HG03354 (cell line): ENCODE results near the gene CMAS.
"Not testable (repeated sequence)": the region's sequence is repeated elsewhere in the genome, so short reads cannot be mapped to it uniquely, and the experiment has no call there.

ENCODE experiments used
- ATAC-seq: cut with Tn5 transposase; IDR thresholded peaks from one replicate; pipeline ENCODE4 v1.9.1; 2021; ENCODE audit warnings: mild to moderate bottlenecking; ENCODE audit not compliant: unreplicated experiment, poor library complexity, severe bottlenecking

CMAS gene

DNA sequence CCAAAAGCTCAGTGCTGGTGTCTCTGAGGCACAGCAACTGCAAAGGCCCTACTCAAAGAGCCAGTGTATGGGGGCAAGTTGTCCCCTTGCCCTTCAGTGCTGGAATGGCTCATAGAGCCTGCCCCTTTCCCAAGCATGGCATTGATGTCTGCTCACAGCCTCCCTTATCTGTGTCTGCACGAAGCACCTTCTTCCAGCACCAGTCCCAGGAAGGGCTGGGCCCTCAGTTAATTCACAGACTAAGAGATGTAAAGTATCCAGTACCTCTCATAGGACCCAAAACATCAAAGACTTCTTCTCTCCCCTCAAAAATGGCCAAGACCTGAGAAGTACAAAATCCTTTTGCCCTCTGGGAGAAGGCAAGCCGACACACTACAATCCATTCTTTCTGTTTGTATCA lies 1.6 kb upstream of the CMAS start:
- ATAC-seq = no peak

DNA sequence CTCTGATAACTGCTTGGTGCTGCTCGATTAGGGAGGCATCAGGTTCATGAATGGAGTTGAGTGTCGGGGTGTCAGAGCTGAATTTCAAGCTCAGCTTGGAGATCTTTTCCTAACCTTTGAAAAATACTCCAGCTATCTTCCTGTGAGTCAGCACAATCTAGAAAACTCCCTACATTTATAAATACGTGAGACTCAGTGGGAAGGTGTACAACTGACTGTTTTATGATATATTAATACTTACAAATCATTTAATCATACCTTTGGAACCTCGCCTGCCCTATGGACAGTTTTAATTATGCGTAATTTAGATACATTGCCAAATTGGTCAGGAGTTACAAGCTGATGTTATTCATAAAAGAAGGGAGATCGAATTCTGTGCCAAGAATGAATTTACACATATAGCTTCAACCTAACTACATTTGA lies 961 bp downstream of the CMAS start:
- ATAC-seq = peak; percentile 43

GRCh38 chr12:22047494-22047893 lies 1.5 kb downstream of the CMAS start:
- no peak for ATAC-seq

- ATAC-seq = no peak
Observed at GRCh38 chr12:22048351-22049041, 2.5 kb downstream of the CMAS start.

DNA sequence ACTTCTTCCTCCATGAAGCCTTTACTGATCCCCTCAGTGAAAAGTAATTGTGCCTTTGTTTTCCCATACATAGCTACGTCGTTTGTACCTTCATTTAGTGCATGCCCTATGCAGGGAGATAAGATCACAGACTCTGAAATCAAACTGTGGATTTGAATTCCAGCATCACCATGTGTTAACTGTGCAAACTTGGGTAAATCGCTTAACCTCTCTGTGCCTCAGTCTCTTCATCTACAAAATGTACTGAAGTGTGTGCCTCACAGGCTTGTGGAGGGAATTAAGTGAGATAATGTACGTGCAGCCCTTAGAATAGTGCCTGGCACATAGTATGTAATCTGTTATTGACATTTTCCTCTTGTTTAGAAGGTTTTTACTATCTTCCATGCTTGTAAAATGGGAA lies 4.1 kb downstream of the CMAS start:
- ATAC-seq = no peak

- ATAC-seq = no peak
Observed at GRCh38 chr12:22051114-22051698, 5.2 kb downstream of the CMAS start.

DNA sequence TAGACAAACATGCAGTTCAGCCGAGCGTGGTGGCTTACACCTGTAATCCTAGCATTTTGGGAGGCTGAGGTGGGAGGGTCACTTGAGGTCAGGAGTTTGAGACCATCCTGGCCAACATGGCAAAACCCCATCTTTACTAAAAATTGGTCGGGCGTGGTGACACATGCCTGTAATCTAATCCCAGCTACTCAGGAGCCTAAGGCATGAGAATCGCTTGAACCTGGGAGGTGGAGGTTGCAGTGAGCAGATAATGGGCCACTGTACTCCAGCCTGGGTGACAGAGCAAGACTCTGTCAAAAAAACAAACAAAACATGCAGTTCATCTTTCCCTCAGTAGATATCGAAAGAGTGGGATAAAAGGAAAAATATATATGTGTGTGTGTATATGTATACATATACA lies 7.0 kb downstream of the CMAS start:
- not testable (repeated sequence) for ATAC-seq

DNA sequence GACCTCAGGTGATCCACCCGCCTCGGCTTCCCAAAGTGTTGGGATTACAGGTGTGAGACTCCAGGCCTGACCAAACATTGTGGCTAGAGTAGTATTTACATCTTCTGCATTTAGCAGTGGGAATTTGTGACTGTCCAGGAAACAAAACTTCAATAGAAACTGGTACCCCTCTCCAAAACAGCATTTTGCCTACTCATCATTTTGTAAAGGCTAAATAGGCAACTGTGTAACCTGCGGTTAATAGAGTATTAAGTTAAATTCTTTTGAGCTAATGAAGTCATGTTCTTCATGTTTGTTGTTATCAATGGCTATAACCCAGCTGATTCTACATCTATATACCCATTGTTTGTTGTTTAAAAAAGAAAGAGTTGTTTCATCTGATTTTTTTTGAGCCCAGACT lies 8.1 kb downstream of the CMAS start:
- no peak for ATAC-seq

DNA sequence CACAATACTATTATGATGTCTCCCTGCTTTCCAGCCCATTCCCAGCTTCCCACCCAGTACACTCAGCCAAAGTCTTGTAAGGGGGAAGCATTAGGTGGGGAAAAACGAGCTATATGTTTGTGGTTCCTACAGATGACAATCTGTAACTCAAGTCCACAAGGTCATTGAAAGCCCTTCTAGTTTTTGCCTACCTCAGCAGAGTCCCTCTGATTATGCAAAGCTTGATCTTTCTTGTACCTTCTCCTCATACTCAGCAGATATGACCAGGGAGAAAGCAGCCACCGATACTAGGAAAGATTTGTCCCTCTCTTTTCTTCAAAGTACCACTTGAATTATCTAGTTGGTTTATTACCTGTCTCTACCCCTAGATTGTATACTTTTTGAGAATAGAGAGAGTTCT lies 10.6 kb downstream of the CMAS start:
- ATAC-seq = no peak

- ATAC-seq = no peak
Observed at GRCh38 chr12:22059976-22060647, 14.1 kb downstream of the CMAS start.

DNA sequence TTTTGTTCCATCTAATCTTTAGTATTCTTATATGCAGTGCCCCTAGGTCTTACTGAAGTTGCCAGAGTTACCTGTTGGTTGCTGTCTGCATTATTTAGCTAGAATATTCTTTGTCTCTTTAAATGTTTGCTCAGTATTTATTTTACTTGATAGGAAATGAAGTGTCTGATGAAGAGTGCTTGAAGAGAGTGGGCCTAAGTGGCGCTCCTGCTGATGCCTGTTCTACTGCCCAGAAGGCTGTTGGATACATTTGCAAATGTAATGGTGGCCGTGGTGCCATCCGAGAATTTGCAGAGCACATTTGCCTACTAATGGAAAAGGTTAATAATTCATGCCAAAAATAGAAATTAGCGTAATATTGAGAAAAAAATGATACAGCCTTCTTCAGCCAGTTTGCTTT lies 18.9 kb downstream of the CMAS start:
- no peak for ATAC-seq

DNA sequence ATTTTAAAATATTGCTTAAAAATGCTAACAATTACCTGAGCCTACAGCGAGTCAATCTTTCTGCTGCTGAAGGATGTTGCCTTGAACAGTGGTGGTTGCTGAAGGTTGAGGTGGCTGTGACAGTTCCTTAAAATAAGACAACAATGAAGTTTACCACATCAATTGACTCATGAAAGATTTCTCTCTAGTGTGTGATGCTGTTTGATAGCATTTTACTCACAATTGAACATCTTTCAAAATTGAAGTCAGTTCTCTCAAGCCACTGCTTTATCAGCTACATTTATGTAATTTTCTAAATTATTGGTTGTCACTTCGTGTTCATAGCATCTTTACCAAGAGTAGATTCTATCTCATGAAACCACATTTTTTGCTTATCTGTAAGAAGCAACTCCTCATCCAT lies 20.3 kb downstream of the CMAS start:
- no peak for ATAC-seq

- ATAC-seq = no peak
Observed at GRCh38 chr12:22069851-22070250, 23.8 kb downstream of the CMAS start.

DNA sequence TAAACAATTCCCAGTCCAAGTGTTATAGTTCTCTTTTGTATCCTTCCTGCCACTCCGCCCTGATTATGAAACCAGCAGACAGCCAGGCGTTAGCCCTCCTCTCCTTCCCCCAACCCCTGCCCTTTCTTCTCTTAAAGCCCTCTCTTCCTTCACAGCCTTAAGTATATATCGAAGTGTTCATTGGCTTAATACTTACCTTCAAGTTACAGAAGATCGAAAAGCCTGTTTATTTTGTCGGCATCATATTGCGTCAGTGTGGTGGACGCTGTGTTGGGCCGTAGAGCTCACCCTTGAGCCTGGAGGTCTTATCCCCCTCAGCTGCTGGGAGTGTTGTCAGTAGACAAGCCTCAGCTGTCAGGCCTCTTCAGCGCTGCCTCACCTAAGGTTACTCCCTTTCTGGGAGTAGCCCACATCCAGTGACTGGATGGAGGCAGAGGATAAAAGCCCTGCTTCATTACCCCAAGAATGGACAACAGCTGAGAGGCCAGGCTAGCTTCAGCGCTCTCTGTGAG lies 36.2 kb downstream of the CMAS start:
- no peak for ATAC-seq

- ATAC-seq = peak; percentile 47
Observed at GRCh38 chr12:22083167-22083566, 37.1 kb downstream of the CMAS start.

DNA sequence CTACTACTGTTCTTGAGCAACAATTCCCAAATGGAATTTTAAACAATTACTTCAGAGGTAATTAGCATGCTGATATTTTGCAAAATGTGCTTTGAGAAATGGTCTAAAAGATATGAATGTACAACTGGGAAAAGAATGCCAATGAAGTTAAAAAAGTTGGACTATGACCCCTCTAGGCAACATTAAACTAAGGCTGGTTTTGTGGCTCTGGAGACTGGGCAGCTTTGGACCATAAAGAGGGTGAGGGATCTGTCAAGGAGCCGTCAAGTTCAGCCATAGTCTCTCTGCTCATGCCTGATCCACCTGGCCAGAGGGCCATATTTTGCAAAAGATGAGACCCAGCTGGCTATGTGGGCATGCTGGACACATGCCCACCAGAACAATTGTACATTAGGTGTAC lies 38.8 kb downstream of the CMAS start:
- no peak for ATAC-seq

GRCh38 chr12:22088886-22089285 lies 42.9 kb downstream of the CMAS start:
- ATAC-seq = no peak

GRCh38 chr12:22089486-22089885 lies 43.5 kb downstream of the CMAS start:
- ATAC-seq = no peak

GRCh38 chr12:22099062-22099461 lies 53.0 kb downstream of the CMAS start:
- ATAC-seq = not testable (repeated sequence)

DNA sequence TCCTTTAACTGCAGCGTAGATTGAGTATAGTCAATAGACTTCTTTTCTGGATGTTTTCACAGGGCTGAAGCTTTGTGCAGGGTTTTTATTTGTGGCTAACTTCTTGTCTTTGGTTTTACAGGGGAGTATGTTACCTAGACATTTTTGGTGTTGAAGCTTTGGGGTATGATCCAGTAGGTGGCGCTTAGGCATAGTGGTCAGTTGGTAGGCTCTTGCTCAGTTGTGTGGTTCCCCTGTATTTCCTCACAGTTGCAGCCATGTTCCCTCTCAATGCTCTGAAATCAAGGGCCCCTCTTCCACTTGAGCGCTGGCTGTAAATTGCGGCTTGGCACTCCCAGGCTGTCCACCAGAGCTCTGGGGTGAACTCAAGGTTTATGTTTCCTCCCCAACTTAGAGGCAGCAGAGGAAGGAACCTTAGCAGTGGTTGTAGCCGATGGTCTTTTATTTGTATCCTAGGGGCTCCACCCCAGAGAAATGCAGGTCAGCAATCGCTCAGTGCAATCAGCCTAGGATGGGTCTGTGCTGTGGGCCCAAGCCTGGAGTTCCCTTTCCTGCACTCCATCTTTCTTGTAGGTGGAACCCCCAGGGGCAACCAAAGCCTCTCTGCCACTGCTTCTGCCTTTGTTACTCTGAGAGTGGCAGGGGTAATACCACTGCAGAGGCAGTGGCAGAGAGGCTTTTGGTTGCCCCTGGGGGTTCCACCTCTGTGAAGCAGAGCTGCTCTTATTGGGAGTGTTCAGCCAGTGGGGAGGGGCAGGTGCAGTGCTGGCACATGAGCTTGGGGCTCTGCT lies 55.1 kb downstream of the CMAS start:
- peak; percentile 63 for ATAC-seq
